Measurements from ENCODE around the gene TRAPPC11.

- TF ChIP-seq CTCF (IDR thresholded peaks at IDR 0.05) (no peak), POLR2A (IDR thresholded peaks at IDR 0.05) (no peak)
Observed at GRCh38 chr4:183760326-183760725, 101.2 kb downstream of the TRAPPC11 start.

All from thyroid gland (tissue), 4 donors.